ENCODE measurements around the gene FLRT3.

DNA sequence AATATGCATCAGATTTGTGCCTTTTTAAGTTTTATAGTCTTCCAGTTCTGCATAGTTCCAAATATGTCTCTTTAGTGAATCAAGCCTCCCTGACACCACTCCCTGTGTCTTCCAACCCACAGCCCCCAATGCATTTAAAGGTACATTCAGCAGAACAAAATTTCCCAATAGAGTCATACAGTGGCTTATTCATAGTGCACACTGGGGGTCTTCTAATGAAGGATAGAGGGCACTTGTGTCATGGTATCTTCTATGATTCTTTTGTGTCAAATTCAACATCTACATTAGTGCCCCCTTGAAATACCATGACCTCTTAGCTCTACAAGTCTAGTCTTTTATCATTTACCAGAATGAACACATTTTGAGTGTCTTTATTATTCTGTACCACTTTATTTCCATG lies 33.8 kb downstream of the FLRT3 start:
- TF ChIP-seq, protein P1, sequence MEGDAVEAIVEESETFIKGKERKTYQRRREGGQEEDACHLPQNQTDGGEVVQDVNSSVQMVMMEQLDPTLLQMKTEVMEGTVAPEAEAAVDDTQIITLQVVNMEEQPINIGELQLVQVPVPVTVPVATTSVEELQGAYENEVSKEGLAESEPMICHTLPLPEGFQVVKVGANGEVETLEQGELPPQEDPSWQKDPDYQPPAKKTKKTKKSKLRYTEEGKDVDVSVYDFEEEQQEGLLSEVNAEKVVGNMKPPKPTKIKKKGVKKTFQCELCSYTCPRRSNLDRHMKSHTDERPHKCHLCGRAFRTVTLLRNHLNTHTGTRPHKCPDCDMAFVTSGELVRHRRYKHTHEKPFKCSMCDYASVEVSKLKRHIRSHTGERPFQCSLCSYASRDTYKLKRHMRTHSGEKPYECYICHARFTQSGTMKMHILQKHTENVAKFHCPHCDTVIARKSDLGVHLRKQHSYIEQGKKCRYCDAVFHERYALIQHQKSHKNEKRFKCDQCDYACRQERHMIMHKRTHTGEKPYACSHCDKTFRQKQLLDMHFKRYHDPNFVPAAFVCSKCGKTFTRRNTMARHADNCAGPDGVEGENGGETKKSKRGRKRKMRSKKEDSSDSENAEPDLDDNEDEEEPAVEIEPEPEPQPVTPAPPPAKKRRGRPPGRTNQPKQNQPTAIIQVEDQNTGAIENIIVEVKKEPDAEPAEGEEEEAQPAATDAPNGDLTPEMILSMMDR (IDR thresholded peaks at IDR 0.05), result no peak
- no peak for TF ChIP-seq POLR2A (IDR thresholded peaks at IDR 0.05)
